Measurements from ENCODE around the gene MARK1.

DNA sequence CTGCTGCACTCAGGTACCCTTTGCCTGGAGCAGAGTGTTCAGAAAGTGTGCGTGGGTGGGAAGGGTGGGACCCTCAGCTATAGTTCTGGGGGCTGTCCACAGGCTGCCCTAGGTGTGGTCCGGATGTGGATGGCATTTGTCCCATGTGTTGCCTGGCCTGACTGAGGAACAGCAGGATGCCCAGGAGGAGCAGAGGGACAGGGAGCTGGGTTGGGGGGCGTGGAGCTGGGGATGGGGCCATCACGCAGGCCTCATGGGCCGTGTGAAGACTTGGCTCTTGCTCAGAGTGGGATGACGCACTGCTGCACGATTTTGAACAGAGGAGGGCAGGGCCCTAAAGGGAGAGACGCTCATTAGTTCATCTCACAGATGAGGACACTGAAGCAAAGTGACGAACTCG is 179.2 kb downstream of the MARK1 start:
- TF ChIP-seq, protein P1, sequence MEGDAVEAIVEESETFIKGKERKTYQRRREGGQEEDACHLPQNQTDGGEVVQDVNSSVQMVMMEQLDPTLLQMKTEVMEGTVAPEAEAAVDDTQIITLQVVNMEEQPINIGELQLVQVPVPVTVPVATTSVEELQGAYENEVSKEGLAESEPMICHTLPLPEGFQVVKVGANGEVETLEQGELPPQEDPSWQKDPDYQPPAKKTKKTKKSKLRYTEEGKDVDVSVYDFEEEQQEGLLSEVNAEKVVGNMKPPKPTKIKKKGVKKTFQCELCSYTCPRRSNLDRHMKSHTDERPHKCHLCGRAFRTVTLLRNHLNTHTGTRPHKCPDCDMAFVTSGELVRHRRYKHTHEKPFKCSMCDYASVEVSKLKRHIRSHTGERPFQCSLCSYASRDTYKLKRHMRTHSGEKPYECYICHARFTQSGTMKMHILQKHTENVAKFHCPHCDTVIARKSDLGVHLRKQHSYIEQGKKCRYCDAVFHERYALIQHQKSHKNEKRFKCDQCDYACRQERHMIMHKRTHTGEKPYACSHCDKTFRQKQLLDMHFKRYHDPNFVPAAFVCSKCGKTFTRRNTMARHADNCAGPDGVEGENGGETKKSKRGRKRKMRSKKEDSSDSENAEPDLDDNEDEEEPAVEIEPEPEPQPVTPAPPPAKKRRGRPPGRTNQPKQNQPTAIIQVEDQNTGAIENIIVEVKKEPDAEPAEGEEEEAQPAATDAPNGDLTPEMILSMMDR (conservative IDR thresholded peaks at IDR 0.05 in 1 of 2, IDR thresholded peaks at IDR 0.05 in 1 of 2; ENCODE audit: low read depth in 1 of 2, low read length in 2 of 2) = no peak
- no peak for TF ChIP-seq EZH2 (IDR thresholded peaks at IDR 0.05; ENCODE audit: low read length, missing control alignments)
